CD4-positive, alpha-beta T cell treated with Interleukin-1 beta for 1 hour (primary cell): ENCODE data around the gene COPA.

ENCODE experiments used
- DNase-seq, 2 donors: peaks; one replicate each; pipeline ENCODE4 v3.0.0-alpha.2; 2020 to 2022

The COPA gene

GRCh38 chr1:160362168-160362957 is 19.3 kb upstream of the COPA start:
- no peak for DNase-seq

- no peak for DNase-seq
These were observed 18.7 kb upstream of the COPA start for GRCh38 chr1:160361814-160362167.

- DNase-seq = no peak
These were observed 18.1 kb upstream of the COPA start for GRCh38 chr1:160361199-160361598.

GRCh38 chr1:160360227-160360695 is 17.2 kb upstream of the COPA start:
- no peak for DNase-seq

- DNase-seq = no peak
These were observed 16.6 kb upstream of the COPA start for GRCh38 chr1:160359559-160360226.

GRCh38 chr1:160358073-160358472 is 15.0 kb upstream of the COPA start:
- DNase-seq = no peak

GRCh38 chr1:160357286-160358002 is 14.4 kb upstream of the COPA start:
- no peak for DNase-seq

GRCh38 chr1:160354388-160354985 is 11.4 kb upstream of the COPA start:
- peak in 1 of 2 donors; percentile 17 for DNase-seq

- DNase-seq = no peak
These were observed 10.2 kb upstream of the COPA start for GRCh38 chr1:160353223-160353622.

GRCh38 chr1:160352555-160352954 is 9.5 kb upstream of the COPA start:
- no peak for DNase-seq

- no peak for DNase-seq
These were observed 8.6 kb upstream of the COPA start for GRCh38 chr1:160351629-160352028.

GRCh38 chr1:160346958-160347357 is 3.9 kb upstream of the COPA start:
- peak in 1 of 2 donors; percentile 69 for DNase-seq

- peak in 1 of 2 donors; percentile 32 for DNase-seq
These were observed 3.4 kb upstream of the COPA start for GRCh38 chr1:160346463-160346862.

GRCh38 chr1:160344936-160345335 is 1.9 kb upstream of the COPA start:
- no peak for DNase-seq

GRCh38 chr1:160344241-160344640 is 1.2 kb upstream of the COPA start:
- no peak for DNase-seq

- peak in 1 of 2 donors; percentile 18 for DNase-seq
These were observed 524 bp downstream of the COPA start for GRCh38 chr1:160342526-160342925.

- no peak for DNase-seq
These were observed 2.2 kb downstream of the COPA start for GRCh38 chr1:160340866-160341265.

- no peak for DNase-seq
These were observed 2.9 kb downstream of the COPA start for GRCh38 chr1:160340146-160340545.

- DNase-seq = no peak
These were observed 4.5 kb downstream of the COPA start for GRCh38 chr1:160338580-160338979.

- no peak for DNase-seq
These were observed 10.5 kb downstream of the COPA start for GRCh38 chr1:160332516-160332915.

- no peak for DNase-seq
These were observed 12.9 kb downstream of the COPA start for GRCh38 chr1:160330119-160330518.

GRCh38 chr1:160328184-160328583 is 14.9 kb downstream of the COPA start:
- DNase-seq = no peak

GRCh38 chr1:160326418-160326817 is 16.6 kb downstream of the COPA start:
- no peak for DNase-seq
